K562 (cell line): ENCODE measurements around the gene OR2AT4. TPM values are rescaled to one million over a fixed set of nuclear protein-coding genes. Genes with fewer than 3 reads are reported as not detected.

Experiments
- ATAC-seq: fragments of 200-7000 bp; cut with Tn5 transposase; 3 replicates; pipeline ENCODE4 v1.9.1; 2020; ENCODE audit warnings: moderate library complexity
- BruUV-seq: library from RNA; stranded (reverse); fragments of 400-500 nt; replicated peaks from 2 replicates; lab custom pipeline; 2021; lab: Mats Ljungman, UMichigan
- CTCF ChIA-PET: fragments of 300-600 bp; formaldehyde crosslinking; extraction: SDS; loops from one replicate; lab custom pipeline; 2021; ENCODE audit warnings: low intra/inter-chr PET ratio; lab: Yijun Ruan, JAX
- POLR2A ChIA-PET: fragments of 300-600, 350-650 bp; sonication (Branson Sonifier 250); formaldehyde crosslinking; extraction: SDS; loops from one replicate; lab custom pipeline; 2021; ENCODE audit warnings: antibody characterized with exemption, inconsistent platforms; lab: Yijun Ruan, JAX
- DNase-seq, 4 experiments: peaks; one replicate each; pipeline versions ENCODE4 v3.0.0 to v3.0.0-alpha.2; 2011 to 2018; ENCODE audit warnings: low spot score in 3 of 4, mixed read lengths in 3 of 4; ENCODE audit errors: extremely low read depth in 1 of 4
- FAIRE-seq: peaks from 2 replicates; lab custom pipeline; 2011; peaks lifted over from hg19 to GRCh38; lab: Jason Lieb, UNC
- H2AFZ ChIP-seq: 2 replicates; pipeline ENCODE4 v1.6.0; 2011; ENCODE audit warnings: low read depth, low read length, control low read depth, inconsistent platforms
- H3K27ac ChIP-seq: fragments of 200-600 bp; 3 replicates; pipeline ENCODE4 v1.8.0; 2011; ENCODE audit warnings: low read depth, mild to moderate bottlenecking, control low read depth, inconsistent platforms, low read length, moderate library complexity, mixed read lengths; ENCODE audit errors: extremely low read depth
- H3K27me3 ChIP-seq, 2 experiments: fragments of 300-600 bp in 1 of 2; 2 replicates in 1 of 2; 3 replicates in 1 of 2; pipeline versions ENCODE4 v1.6.0 to v1.8.0; 2011; ENCODE audit warnings: inconsistent platforms in 2 of 2, low read length in 2 of 2, mild to moderate bottlenecking in 1 of 2, mixed read lengths in 1 of 2, moderate library complexity in 1 of 2; ENCODE audit not compliant: control insufficient read depth in 2 of 2, insufficient read depth in 2 of 2
- H3K36me3 ChIP-seq: fragments of 300-600 bp; 3 replicates; pipeline ENCODE4 v1.8.0; 2011; ENCODE audit warnings: mild to moderate bottlenecking, low read length, inconsistent platforms; ENCODE audit not compliant: control insufficient read depth, insufficient read depth
- H3K4me1 ChIP-seq, 2 experiments: fragments of 200-600 bp in 1 of 2; replicated peaks in 1 of 2; 2 replicates in 1 of 2; 3 replicates in 1 of 2; pipeline versions ENCODE4 v1.5.1 to v1.8.0; 2011; ENCODE audit warnings: inconsistent platforms in 2 of 2, low read length in 2 of 2, mild to moderate bottlenecking in 1 of 2, mixed read lengths in 1 of 2, moderate library complexity in 1 of 2; ENCODE audit not compliant: control insufficient read depth in 2 of 2, insufficient read depth in 2 of 2
- H3K4me2 ChIP-seq: 2 replicates; pipeline ENCODE4 v1.6.1; 2011; ENCODE audit warnings: low read length, control low read depth, inconsistent platforms, mixed read lengths; ENCODE audit not compliant: insufficient read depth
- H3K4me3 ChIP-seq: fragments of 200-600 bp; sonication (generic), shearing (Covaris generic); 2 replicates; pipeline ENCODE4 v1.5.1; 2016; ENCODE audit warnings: control low read depth, inconsistent platforms
- H3K79me2 ChIP-seq: fragments of 200-600 bp; 3 replicates; pipeline ENCODE4 v1.8.0; 2011; ENCODE audit warnings: low read length, inconsistent platforms; ENCODE audit not compliant: control insufficient read depth, insufficient read depth
- H3K9ac ChIP-seq, 2 experiments: 2 replicates each; pipeline versions ENCODE4 v1.6.0 to v1.6.1; 2011; ENCODE audit warnings: low read depth in 2 of 2, low read length in 2 of 2, control low read depth in 1 of 2, inconsistent platforms in 1 of 2, mild to moderate bottlenecking in 1 of 2, mixed read lengths in 1 of 2; ENCODE audit not compliant: insufficient read depth in 1 of 2
- H3K9me1 ChIP-seq: one replicate; pipeline ENCODE4 v1.6.0; 2011; ENCODE audit warnings: inconsistent platforms, mild to moderate bottlenecking, low read length, moderate library complexity; ENCODE audit not compliant: control insufficient read depth, insufficient read depth
- H3K9me3 ChIP-seq: replicated peaks from 2 replicates; pipeline ENCODE4 v1.5.1; 2011; ENCODE audit warnings: low read depth, low read length, inconsistent platforms; ENCODE audit not compliant: control insufficient read depth, insufficient read depth
- H4K20me1 ChIP-seq: replicated peaks from 2 replicates; pipeline ENCODE4 v1.6.1; 2011; ENCODE audit warnings: low read length, inconsistent platforms, mixed read lengths; ENCODE audit not compliant: control insufficient read depth, insufficient read depth
- IFI16 ChIP-seq: fragments of 250-450 bp; sonication (Bioruptor Pico); IDR thresholded peaks from 2 replicates; pipeline ENCODE4 v2.1.2; 2022; ENCODE audit warnings: mild to moderate bottlenecking, inconsistent platforms
- MNT ChIP-seq, 2 experiments: fragments of 450-650 bp; conservative IDR thresholded peaks; 2 replicates each; pipeline ENCODE4 v1.6.1; 2017; ENCODE audit warnings: mild to moderate bottlenecking in 2 of 2, moderate library complexity in 2 of 2
- ZFP36 ChIP-seq: fragments of 150-350 bp; IDR thresholded peaks from 2 replicates; pipeline ENCODE4 v1.6.1; 2018; ENCODE audit warnings: low read length, low read depth; ENCODE audit not compliant: partially characterized antibody
- ZNF3 ChIP-seq: fragments of 250-450 bp; sonication (Bioruptor Pico); IDR thresholded peaks from 2 replicates; pipeline ENCODE4 v1.5.0; 2021; ENCODE audit warnings: mild to moderate bottlenecking, moderate library complexity
- ZNF609 ChIP-seq: sonication (generic); formaldehyde crosslinking; IDR thresholded peaks from 2 replicates; pipeline ENCODE4 v1.8.1; 2023; ENCODE audit warnings: missing genetic modification reagents, mild to moderate bottlenecking, borderline replicate concordance
- ZNF77 ChIP-seq: fragments of 250-450 bp; sonication (Bioruptor Pico); IDR thresholded peaks from 2 replicates; pipeline ENCODE4 v1.5.0; 2020
- WGBS: fragments of 100-300 bp; shearing (Covaris generic); methylation state at CpG from one replicate; pipeline ENCODE4 v1.1.6; 2016; ENCODE audit warnings: low coverage, mixed read lengths; ENCODE audit not compliant: insufficient coverage; ENCODE audit errors: missing lambda C conversion rate; 5-methylcytosine and 5-hydroxymethylcytosine counted together
- in situ Hi-C: fragments of 300-500 bp; cut with MboI; formaldehyde crosslinking; loops from 4 replicates; pipeline ENCODE4 v1.15.0; 2018; ENCODE audit warnings: inconsistent platforms, mixed read lengths
- intact Hi-C: fragments of 100-400 bp; cut with micrococcal nuclease; formaldehyde crosslinking; loops from 2 replicates; pipeline ENCODE4 v1.14.2; 2022
- polyA plus RNA-seq, 8 experiments: library from polyadenylated mRNA; depleted of rRNA in 4 of 8; stranded (reverse) in 5 of 8; unstranded in 3 of 8; fragments of >200 nt; fragmentation: Nextera tagmentation in 2 of 8; fragmentation: Illumina TruSeq in 1 of 8; extraction: Ambion mirVana in 2 of 8; extraction: Trizol in 1 of 8; gene quantifications; 2 replicates each; pipeline versions ENCODE4 v1.2.1 to v1.2.3, GENCODE V29; 2011 to 2014; ENCODE audit warnings: inconsistent platforms in 1 of 8, missing spikeins in 1 of 8
- total RNA-seq, 7 experiments: library from RNA; depleted of rRNA in 6 of 7; stranded (reverse); fragments of >200 nt in 6 of 7; fragmentation: Illumina TruSeq in 2 of 7; extraction: Trizol in 2 of 7; gene quantifications; 2 replicates each; pipeline versions ENCODE4 v1.2.1 to v1.2.3, GENCODE V29; 2011 to 2021; ENCODE audit warnings: low replicate concordance in 1 of 7

The OR2AT4 gene
- total and polyA plus RNA-seq, 9 of the 15 experiments (the other 6 are each of a cell fraction or from before 2014, with no cell fraction given), result 0.86 to 3.1 (median 2.0) TPM

- TF ChIP-seq MNT (conservative IDR thresholded peaks at IDR 0.05), result no peak
- TF ChIP-seq ZNF77 (CRISPR knock-in tag), result no peak
- TF ChIP-seq IFI16 (CRISPR knock-in tag), result no peak
These were observed 38.5 kb upstream of the OR2AT4 start (continued) for GRCh38 chr11:75135021-75135650.

- Histone ChIP-seq H3K27ac (no peak overlapping the region), H3K4me1 (no peaks in the 10 kb centered on the region), H2AFZ (no peak overlapping the region), H3K9ac (no peak overlapping the region), H4K20me1 (no peaks in the 10 kb centered on the region), H3K79me2 (no peaks in the 10 kb centered on the region), H3K36me3 (no peaks in the 10 kb centered on the region), H3K9me3 (no peaks in the 10 kb centered on the region), H3K9me1 (no peaks in the 10 kb centered on the region), H3K4me2 (no peak overlapping the region), H3K27me3 (no peaks in the 10 kb centered on the region), H3K4me3 (no peak overlapping the region)
- FAIRE-seq (no peak), DNase-seq (no peak), ATAC-seq (no peak)
- intact Hi-C loops (no loop called here), in situ Hi-C loops (no loop called here)
- 53% methylated on average over 6 of the region's 6 CpGs for WGBS
- CTCF ChIA-PET, result no interaction called here
- POLR2A ChIA-PET, result interaction anchor here (1.3 kb wide), 1 partner anchor 8 kb away, joined by 5 read pairs; no protein-coding TSS in a partner anchor
- no TSS peak for BruUV-seq
- no peak for TF ChIP-seq ZNF609
- no peak for TF ChIP-seq ZNF3
- TF ChIP-seq ZFP36, result no peak
These were observed 37.3 kb upstream of the OR2AT4 start for GRCh38 chr11:75133976-75134375.
